ENCODE results near the gene SDHD.

SDHD gene

GRCh38 chr11:112106070-112106469, 19.4 kb downstream of the SDHD start:
- no peak for DNase-seq

- peak; percentile 86 for DNase-seq
Measured at GRCh38 chr11:112113539-112114457, 27.1 kb downstream of the SDHD start.

- DNase-seq = no peak
Measured at GRCh38 chr11:112114460-112114859, 27.8 kb downstream of the SDHD start.

- DNase-seq = no peak
Measured at GRCh38 chr11:112115386-112115785, 28.7 kb downstream of the SDHD start.

- DNase-seq = no peak
Measured at GRCh38 chr11:112118176-112118575, 31.5 kb downstream of the SDHD start.

GRCh38 chr11:112121981-112122615, 35.4 kb downstream of the SDHD start:
- DNase-seq = no peak

- no peak for DNase-seq
Measured at GRCh38 chr11:112123129-112123528, 36.5 kb downstream of the SDHD start.

- no peak for DNase-seq
Measured at GRCh38 chr11:112127056-112127455, 40.4 kb downstream of the SDHD start.

GRCh38 chr11:112128483-112129121, 41.9 kb downstream of the SDHD start:
- DNase-seq = peak; percentile 22

GRCh38 chr11:112129656-112130055, 43.0 kb downstream of the SDHD start:
- DNase-seq = peak; percentile 65

- peak; percentile 14 for DNase-seq
Measured at GRCh38 chr11:112132737-112133136, 46.1 kb downstream of the SDHD start.

- no peak for DNase-seq
Measured at GRCh38 chr11:112134473-112134872, 47.8 kb downstream of the SDHD start.

GRCh38 chr11:112143597-112143996, 56.9 kb downstream of the SDHD start:
- DNase-seq = no peak

Measured in hematopoietic multipotent progenitor cell treated with erythropoietin and hydrocortisone succinate and interleukin-3 and kit ligand, for 4 days (in vitro differentiated cells).